H9 (cell line): ENCODE results near the gene ARL8A. TPM values are rescaled to one million over a fixed set of nuclear protein-coding genes. Genes with fewer than 3 reads are reported as not detected.

Experiments
- DNase-seq: peaks from one replicate; pipeline ENCODE4 v3.0.0-alpha.2; 2017
- H2AFZ ChIP-seq: one replicate; pipeline ENCODE4 v1.6.1; 2013; ENCODE audit warnings: mild to moderate bottlenecking, low read length, control low read depth, moderate library complexity
- H2AK5ac ChIP-seq: 2 replicates; pipeline ENCODE4 v1.6.1; 2013; ENCODE audit warnings: low read length, control low read depth, mixed read lengths; ENCODE audit not compliant: insufficient read length
- H2BK120ac ChIP-seq: one replicate; pipeline ENCODE4 v1.6.1; 2013; ENCODE audit warnings: low read depth, mild to moderate bottlenecking, low read length, control low read depth, inconsistent platforms; ENCODE audit not compliant: poor library complexity, severe bottlenecking
- H2BK12ac ChIP-seq: 2 replicates; pipeline ENCODE4 v1.6.1; 2013; ENCODE audit warnings: low read length, control low read depth, mixed read lengths, low read depth; ENCODE audit not compliant: insufficient read length
- H2BK15ac ChIP-seq: 2 replicates; pipeline ENCODE4 v1.6.1; 2013; ENCODE audit warnings: low read depth, low read length, control low read depth
- H2BK20ac ChIP-seq: one replicate; pipeline ENCODE4 v1.6.1; 2013; ENCODE audit warnings: low read depth, mild to moderate bottlenecking, low read length, control low read depth, inconsistent platforms; ENCODE audit not compliant: poor library complexity, severe bottlenecking
- H2BK5ac ChIP-seq: 2 replicates; pipeline ENCODE4 v1.6.1; 2013; ENCODE audit warnings: low read length, control low read depth, mixed read lengths; ENCODE audit not compliant: insufficient read length
- H3K14ac ChIP-seq: 2 replicates; pipeline ENCODE4 v1.6.1; 2013; ENCODE audit warnings: low read length, control low read depth; ENCODE audit not compliant: insufficient read depth
- H3K18ac ChIP-seq: 2 replicates; pipeline ENCODE4 v1.6.1; 2013; ENCODE audit warnings: low read depth, mild to moderate bottlenecking, mixed read lengths, low read length, control low read depth; ENCODE audit not compliant: insufficient read length
- H3K23ac ChIP-seq: 2 replicates; pipeline ENCODE4 v1.6.1; 2013; ENCODE audit warnings: low read length, control low read depth, mixed read lengths, low read depth; ENCODE audit not compliant: insufficient read length
- H3K23me2 ChIP-seq: 2 replicates; pipeline ENCODE4 v1.6.1; 2013; ENCODE audit warnings: low read depth, mild to moderate bottlenecking, mixed read lengths, low read length, control low read depth; ENCODE audit not compliant: insufficient read length, poor library complexity, severe bottlenecking
- H3K27ac ChIP-seq: 2 replicates; pipeline ENCODE4 v1.5.1; 2013; ENCODE audit warnings: low read length, control low read depth, mixed read lengths, low read depth; ENCODE audit not compliant: insufficient read length
- H3K27me3 ChIP-seq: 2 replicates; pipeline ENCODE4 v1.6.1; 2013; ENCODE audit warnings: low read length, control low read depth, inconsistent platforms; ENCODE audit not compliant: insufficient read depth
- H3K4ac ChIP-seq: 2 replicates; pipeline ENCODE4 v1.6.1; 2013; ENCODE audit warnings: low read depth, mild to moderate bottlenecking, control low read depth, inconsistent platforms, low read length, moderate library complexity
- H3K4me1 ChIP-seq: 2 replicates; pipeline ENCODE4 v1.6.1; 2013; ENCODE audit warnings: low read length, control low read depth, inconsistent platforms; ENCODE audit not compliant: insufficient read depth
- H3K4me2 ChIP-seq: 2 replicates; pipeline ENCODE4 v1.6.1; 2013; ENCODE audit warnings: low read length, control low read depth, mixed read lengths; ENCODE audit not compliant: insufficient read length, insufficient read depth
- H3K56ac ChIP-seq: 2 replicates; pipeline ENCODE4 v1.6.1; 2013; ENCODE audit warnings: low read depth, mild to moderate bottlenecking, mixed read lengths, low read length, control low read depth; ENCODE audit not compliant: insufficient read length
- H3K79me1 ChIP-seq: 2 replicates; pipeline ENCODE4 v1.6.1; 2013; ENCODE audit warnings: low read depth, mild to moderate bottlenecking, moderate library complexity, low read length, control low read depth, inconsistent platforms; ENCODE audit not compliant: insufficient read depth, poor library complexity, severe bottlenecking
- H3K79me2 ChIP-seq: 2 replicates; pipeline ENCODE4 v1.6.1; 2013; ENCODE audit warnings: low read length, control low read depth, inconsistent platforms; ENCODE audit not compliant: insufficient read depth
- H3K9ac ChIP-seq: 2 replicates; pipeline ENCODE4 v1.6.1; 2013; ENCODE audit warnings: low read length, control low read depth, mixed read lengths; ENCODE audit not compliant: insufficient read length; ENCODE audit errors: extremely low read depth
- H3K9me3 ChIP-seq: one replicate; pipeline ENCODE4 v1.6.1; 2013; ENCODE audit warnings: low read depth, low read length, inconsistent platforms; ENCODE audit not compliant: control insufficient read depth
- H3T11ph ChIP-seq: one replicate; pipeline ENCODE4 v1.6.1; 2013; ENCODE audit warnings: mild to moderate bottlenecking, low read length, control low read depth, inconsistent platforms
- H4K20me1 ChIP-seq: one replicate; pipeline ENCODE4 v1.6.1; 2013; ENCODE audit not compliant: control insufficient read depth, insufficient read length, insufficient read depth
- H4K5ac ChIP-seq: 2 replicates; pipeline ENCODE4 v1.6.1; 2013; ENCODE audit warnings: low read depth, mild to moderate bottlenecking, mixed read lengths, low read length, control low read depth; ENCODE audit not compliant: insufficient read length
- H4K8ac ChIP-seq: replicated peaks from 2 replicates; pipeline ENCODE4 v1.6.1; 2013; ENCODE audit warnings: low read length, control low read depth, mixed read lengths, low read depth; ENCODE audit not compliant: insufficient read length
- H4K91ac ChIP-seq: 2 replicates; pipeline ENCODE4 v1.6.1; 2013; ENCODE audit warnings: low read depth, mild to moderate bottlenecking, moderate library complexity, mixed read lengths, low read length, control low read depth; ENCODE audit not compliant: insufficient read length
- H3K27ac Mint-ChIP-seq, 3 experiments: 2 replicates in 2 of 3; 3 replicates in 1 of 3; pipeline ENCODE4 v1.8.0; 2020 to 2021; ENCODE audit warnings: mixed read lengths in 3 of 3, mild to moderate bottlenecking in 1 of 3, moderate library complexity in 1 of 3
- H3K27me3 Mint-ChIP-seq: 2 replicates; pipeline ENCODE4 v1.8.0; 2021; ENCODE audit warnings: low read depth, mild to moderate bottlenecking, moderate library complexity, mixed read lengths
- H3K36me3 Mint-ChIP-seq, 3 experiments: 2 replicates in 2 of 3; 3 replicates in 1 of 3; pipeline ENCODE4 v1.8.0; 2020 to 2021; ENCODE audit warnings: low read depth in 3 of 3, mixed read lengths in 3 of 3; ENCODE audit not compliant: insufficient read depth in 1 of 3
- H3K4me1 Mint-ChIP-seq, 2 experiments: 2 replicates each; pipeline ENCODE4 v1.8.0; 2020; ENCODE audit warnings: mixed read lengths in 2 of 2
- H3K4me3 Mint-ChIP-seq, 2 experiments: 2 replicates in 1 of 2; 3 replicates in 1 of 2; pipeline ENCODE4 v1.8.0; 2020 to 2021; ENCODE audit warnings: mild to moderate bottlenecking in 2 of 2, mixed read lengths in 2 of 2, moderate library complexity in 1 of 2
- H3K9me3 Mint-ChIP-seq, 2 experiments: 2 replicates in 1 of 2; 3 replicates in 1 of 2; pipeline ENCODE4 v1.8.0; 2020; ENCODE audit warnings: mild to moderate bottlenecking in 2 of 2, mixed read lengths in 2 of 2, moderate library complexity in 1 of 2
- CTCF ChIP-seq: fragments of 200-600 bp; sonication (generic); conservative IDR thresholded peaks from 3 replicates; pipeline ENCODE4 v1.8.0; 2021; ENCODE audit warnings: antibody characterized with exemption, mild to moderate bottlenecking
- WGBS: extraction: QIAGEN DNeasy Blood & Tissue Kit; methylation state at CpG from one replicate; pipeline ENCODE4 v1.1.7; 2013; ENCODE audit warnings: missing lambda C conversion rate, low lambda C conversion rate, mixed read lengths; ENCODE audit not compliant: insufficient read length; ENCODE audit errors: extremely low coverage; 5-methylcytosine and 5-hydroxymethylcytosine counted together
- total RNA-seq: library from RNA; stranded (reverse); gene quantifications from 2 replicates; pipeline ENCODE4 v1.2.1, GENCODE V29; 2021

The ARL8A gene
- total RNA-seq, 1 experiment from 2014 or later, result 67.2 TPM

GRCh38 chr1:202154766-202155477 lies 10.4 kb upstream of the ARL8A start:
- Histone ChIP-seq H3K79me1 (no peaks in the 10 kb centered on the region), H3K23ac (no peak overlapping the region), H3K18ac (no peak overlapping the region), H2BK12ac (no peak overlapping the region), H3T11ph (no peak overlapping the region), H3K9me3 (no peaks in the 10 kb centered on the region), H4K5ac (no peak overlapping the region), H2AFZ (no peak overlapping the region), H3K14ac (no peak overlapping the region), H3K4ac (no peak overlapping the region), H2AK5ac (no peak overlapping the region), H2BK15ac (no peak overlapping the region), H3K27me3 (no peaks in the 10 kb centered on the region; the same call in 1 of the 2 replicates), H3K56ac (no peak overlapping the region), H3K9ac (no peak overlapping the region), H3K4me2 (no peak overlapping the region), H2BK20ac (no peak overlapping the region), H3K27ac (no peak overlapping the region), H4K91ac (no peak overlapping the region), H4K20me1 (no peaks in the 10 kb centered on the region), H3K4me1 (peaks cover 5% of the 10 kb centered on the region; the same call in 1 of the 2 replicates), H3K79me2 (no peaks in the 10 kb centered on the region), H3K23me2 (no peaks in the 10 kb centered on the region), H4K8ac (no peak overlapping the region), H2BK5ac (no peak overlapping the region), H2BK120ac (no peak overlapping the region)
- no peaks in the 10 kb centered on the region for H3K9me3 Mint-ChIP-seq
- H3K4me1 Mint-ChIP-seq, result peaks cover 20 to 39% of the 10 kb centered on the region in 2 experiments
- WGBS, result no CpG with 5 or more reads among the region's 11 CpGs
- H3K27me3 Mint-ChIP-seq, result peaks cover 4% of the 10 kb centered on the region
- H3K27ac Mint-ChIP-seq, result 0 out of 7 replicates have a peak overlapping the region, but pooled peaks of 1 of the 3 experiments have one; percentile 3
- no peaks in the 10 kb centered on the region for H3K36me3 Mint-ChIP-seq
- TF ChIP-seq CTCF, result peak; percentile 78
- DNase-seq, result peak; percentile 84
- H3K4me3 Mint-ChIP-seq, result no peak overlapping the region
